GM12801 (cell line): Measurements from ENCODE around the gene PAQR3.

Experiments
- CTCF ChIP-seq: IDR thresholded peaks from one replicate; pipeline ENCODE4 v1.5.1; 2011; ENCODE audit warnings: control low read depth; ENCODE audit not compliant: insufficient read length; ENCODE audit errors: extremely low read depth

PAQR3 gene

GRCh38 chr4:78876568-78877320 is 62.5 kb downstream of the PAQR3 start:
- no peak for TF ChIP-seq CTCF

GRCh38 chr4:78870056-78870455 is 69.2 kb downstream of the PAQR3 start:
- TF ChIP-seq CTCF, result no peak

- no peak for TF ChIP-seq CTCF
Measured at GRCh38 chr4:78865451-78865850, 73.8 kb downstream of the PAQR3 start.

GRCh38 chr4:78864405-78865024 is 74.7 kb downstream of the PAQR3 start:
- no peak for TF ChIP-seq CTCF

- no peak for TF ChIP-seq CTCF
Measured at GRCh38 chr4:78863991-78864390, 75.2 kb downstream of the PAQR3 start.

- no peak for TF ChIP-seq CTCF
Measured at GRCh38 chr4:78863254-78863869, 75.9 kb downstream of the PAQR3 start.

- TF ChIP-seq CTCF, result no peak
Measured at GRCh38 chr4:78862314-78862737, 76.9 kb downstream of the PAQR3 start.
